OCI-LY1 (cell line): ENCODE measurements around the gene SH3YL1.

Experiments
- H2AFZ ChIP-seq: fragments of 200-600 bp; sonication (generic), shearing (Covaris generic); 2 replicates; pipeline ENCODE4 v1.6.0; 2014; ENCODE audit warnings: antibody characterized with exemption, mild to moderate bottlenecking, low read length
- H3F3A ChIP-seq: fragments of 200-600 bp; sonication (generic), shearing (Covaris generic); 2 replicates; pipeline ENCODE4 v1.6.0; 2014; ENCODE audit warnings: mild to moderate bottlenecking, antibody characterized with exemption, low read length, moderate library complexity; ENCODE audit not compliant: insufficient read depth
- H3K27ac ChIP-seq: fragments of 200-600 bp; sonication (generic); 2 replicates; pipeline ENCODE4 v1.5.1; 2014; ENCODE audit warnings: low read length, mixed run types, mild to moderate bottlenecking, low read depth; ENCODE audit not compliant: poor library complexity, severe bottlenecking
- H3K27me3 ChIP-seq: fragments of 200-600 bp; sonication (generic); 2 replicates; pipeline ENCODE4 v1.6.0; 2014; ENCODE audit warnings: antibody characterized with exemption, mild to moderate bottlenecking, low read length, moderate library complexity; ENCODE audit not compliant: insufficient read depth
- H3K36me3 ChIP-seq: fragments of 200-600 bp; sonication (generic); 2 replicates; pipeline ENCODE4 v1.6.1; 2014; ENCODE audit warnings: mild to moderate bottlenecking, antibody characterized with exemption, low read length, moderate library complexity, mixed read lengths; ENCODE audit not compliant: insufficient read depth
- H3K4me1 ChIP-seq: fragments of 200-600 bp; sonication (generic); 2 replicates; pipeline ENCODE4 v1.5.1; 2014; ENCODE audit warnings: mild to moderate bottlenecking, low read length, moderate library complexity; ENCODE audit not compliant: insufficient read depth, severe bottlenecking
- H3K4me2 ChIP-seq: fragments of 200-600 bp; sonication (generic), shearing (Covaris generic); 2 replicates; pipeline ENCODE4 v1.6.1; 2014; ENCODE audit warnings: low read length
- H3K4me3 ChIP-seq: fragments of 200-600 bp; sonication (generic); 2 replicates; pipeline ENCODE4 v1.5.1; 2014; ENCODE audit warnings: low read length, low read depth, mild to moderate bottlenecking, mixed read lengths; ENCODE audit not compliant: poor library complexity, severe bottlenecking
- H3K79me2 ChIP-seq: fragments of 200-600 bp; shearing (Covaris generic); 2 replicates; pipeline ENCODE4 v1.6.1; 2016; ENCODE audit warnings: mixed run types, low read length, mixed read lengths; ENCODE audit not compliant: insufficient read depth
- H3K9ac ChIP-seq: fragments of 200-600 bp; sonication (generic), shearing (Covaris generic); 2 replicates; pipeline ENCODE4 v1.6.1; 2014; ENCODE audit warnings: mild to moderate bottlenecking, low read length, mixed read lengths
- H3K9me2 ChIP-seq: fragments of 200-600 bp; sonication (generic), shearing (Covaris generic); 2 replicates; pipeline ENCODE4 v1.6.1; 2014; ENCODE audit warnings: low read depth, mild to moderate bottlenecking, low read length, mixed read lengths
- H3K9me3 ChIP-seq: fragments of 200-600 bp; shearing (Covaris generic); 2 replicates; pipeline ENCODE4 v1.6.1; 2014; ENCODE audit warnings: low read length, mixed read lengths
- H4K20me1 ChIP-seq: fragments of 200-600 bp; sonication (generic), shearing (Covaris generic); 2 replicates; pipeline ENCODE4 v1.6.0; 2016; ENCODE audit warnings: mild to moderate bottlenecking, low read length; ENCODE audit not compliant: insufficient read depth
- EZH2 ChIP-seq: fragments of 200-600 bp; sonication (generic), shearing (Covaris generic); IDR thresholded peaks from 2 replicates; pipeline ENCODE4 v1.8.0; 2017; ENCODE audit warnings: borderline replicate concordance, mixed run types, mild to moderate bottlenecking, antibody characterized with exemption, low read length, moderate library complexity, mixed read lengths
- TF ChIP-seq, protein P1 (sequence below): fragments of 200-600 bp; sonication (generic), shearing (Covaris generic); IDR thresholded peaks from 2 replicates; pipeline ENCODE4 v1.5.1; 2017; ENCODE audit warnings: mild to moderate bottlenecking, antibody characterized with exemption, low read length, moderate library complexity, mixed read lengths

The SH3YL1 gene

DNA sequence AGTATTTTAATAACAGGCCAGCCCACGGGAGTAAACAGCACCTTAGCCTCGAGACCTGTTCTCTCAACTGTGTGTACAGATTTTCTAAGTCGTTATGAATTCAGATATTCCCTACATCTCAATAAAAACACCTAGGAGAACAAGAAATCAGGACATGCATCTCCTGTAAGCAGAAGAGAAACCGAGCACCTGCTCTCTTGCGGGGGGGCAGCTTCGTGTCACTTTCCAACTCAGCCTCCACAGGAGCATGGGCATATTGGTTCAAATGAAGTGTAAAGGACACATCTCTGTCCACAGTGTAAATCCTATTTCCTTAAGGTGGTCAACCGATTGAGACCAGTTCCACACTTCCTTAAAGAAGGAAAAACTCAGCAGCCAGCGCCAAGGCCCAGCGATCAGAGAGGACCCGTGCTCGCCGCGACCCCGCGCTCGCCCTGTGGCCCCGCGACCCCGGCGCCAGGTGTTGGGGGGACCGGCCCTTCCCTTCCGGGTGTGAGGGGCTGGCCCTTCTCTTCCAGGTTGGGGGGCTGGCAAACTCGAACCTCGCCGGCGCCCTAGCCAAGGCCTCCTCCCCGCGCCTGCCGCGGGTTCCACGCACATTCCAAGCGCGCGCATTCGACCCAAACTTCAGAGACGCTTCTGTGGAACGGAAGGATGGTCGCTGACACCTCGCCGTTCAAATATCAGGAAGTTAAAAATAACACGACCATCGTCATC is 652 bp downstream of the SH3YL1 start:
- TF ChIP-seq, protein P1, sequence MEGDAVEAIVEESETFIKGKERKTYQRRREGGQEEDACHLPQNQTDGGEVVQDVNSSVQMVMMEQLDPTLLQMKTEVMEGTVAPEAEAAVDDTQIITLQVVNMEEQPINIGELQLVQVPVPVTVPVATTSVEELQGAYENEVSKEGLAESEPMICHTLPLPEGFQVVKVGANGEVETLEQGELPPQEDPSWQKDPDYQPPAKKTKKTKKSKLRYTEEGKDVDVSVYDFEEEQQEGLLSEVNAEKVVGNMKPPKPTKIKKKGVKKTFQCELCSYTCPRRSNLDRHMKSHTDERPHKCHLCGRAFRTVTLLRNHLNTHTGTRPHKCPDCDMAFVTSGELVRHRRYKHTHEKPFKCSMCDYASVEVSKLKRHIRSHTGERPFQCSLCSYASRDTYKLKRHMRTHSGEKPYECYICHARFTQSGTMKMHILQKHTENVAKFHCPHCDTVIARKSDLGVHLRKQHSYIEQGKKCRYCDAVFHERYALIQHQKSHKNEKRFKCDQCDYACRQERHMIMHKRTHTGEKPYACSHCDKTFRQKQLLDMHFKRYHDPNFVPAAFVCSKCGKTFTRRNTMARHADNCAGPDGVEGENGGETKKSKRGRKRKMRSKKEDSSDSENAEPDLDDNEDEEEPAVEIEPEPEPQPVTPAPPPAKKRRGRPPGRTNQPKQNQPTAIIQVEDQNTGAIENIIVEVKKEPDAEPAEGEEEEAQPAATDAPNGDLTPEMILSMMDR: no peak
- no peak for TF ChIP-seq EZH2
- Histone ChIP-seq H3K27me3 (no peaks in the 10 kb centered on the region), H4K20me1 (no peaks in the 10 kb centered on the region), H3K9me3 (peaks cover 3% of the 10 kb centered on the region; the same call in 1 of the 2 replicates), H3K9ac (no peak overlapping the region; the same call in 1 of the 2 replicates), H3F3A (no peaks in the 10 kb centered on the region), H3K79me2 (peaks cover 33% of the 10 kb centered on the region), H3K4me1 (peaks cover 53% of the 10 kb centered on the region), H3K36me3 (peaks cover 25% of the 10 kb centered on the region), H2AFZ (0 out of 2 replicates have a peak overlapping the region, but pooled peaks have one; percentile 22), H3K9me2 (no peaks in the 10 kb centered on the region), H3K4me2 (peak overlapping the region; percentile 83), H3K27ac (peak overlapping the region; percentile 64), H3K4me3 (peak overlapping the region; percentile 99)

DNA sequence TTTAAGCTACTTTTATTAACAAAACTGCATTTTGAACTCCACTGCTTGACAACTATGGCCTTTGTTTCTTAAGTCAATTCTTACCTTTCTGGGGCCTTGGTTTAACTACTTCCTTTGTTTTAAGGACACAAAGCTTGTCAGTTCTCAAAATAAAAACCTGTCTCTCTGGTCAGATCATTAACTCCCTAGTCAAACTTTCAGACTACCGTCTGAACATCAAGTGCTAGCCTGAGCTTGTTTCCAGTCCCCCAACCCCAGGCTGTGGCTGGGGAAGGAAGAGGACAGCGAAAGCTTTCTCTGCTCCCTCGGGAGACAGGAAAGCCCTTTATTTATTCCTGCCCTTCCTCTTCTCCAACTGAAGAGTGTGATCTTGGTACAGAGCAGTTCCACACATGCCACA is 1.7 kb downstream of the SH3YL1 start:
- H3K9ac ChIP-seq: peak overlapping the region; percentile 4; the same call in 1 of the 2 replicates
- no peak overlapping the region for H2AFZ ChIP-seq
- peaks cover 42% of the 10 kb centered on the region for H3K4me1 ChIP-seq

DNA sequence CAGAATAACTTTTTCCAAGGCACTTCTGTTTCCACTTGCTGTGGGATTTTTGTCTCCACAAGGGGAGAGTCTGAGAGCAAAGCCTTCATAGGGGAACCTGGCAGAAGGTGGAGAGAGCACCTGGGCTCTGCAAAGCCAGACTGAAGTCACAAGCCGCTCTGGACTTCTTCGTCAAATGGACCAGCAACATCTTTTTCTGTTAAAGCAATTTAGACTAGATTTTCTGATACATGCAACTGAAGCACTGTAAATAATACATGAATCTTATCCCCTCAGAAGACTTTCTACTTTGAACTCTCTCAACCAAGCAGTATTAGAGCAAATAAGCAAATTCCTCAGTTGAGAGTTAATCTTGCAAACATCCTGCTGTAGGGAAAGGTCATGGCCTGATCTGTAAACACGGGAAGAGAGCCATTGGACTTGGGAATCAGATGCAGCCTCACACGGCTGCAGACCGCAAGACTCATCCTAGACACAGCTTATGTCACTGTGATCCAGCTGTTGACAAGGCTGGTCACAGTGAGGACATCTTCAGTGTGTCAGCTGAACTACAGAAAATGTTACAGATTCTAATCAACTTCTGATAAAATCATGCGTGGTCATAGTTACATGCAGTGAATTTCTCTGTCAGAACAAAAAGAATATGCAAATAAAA is 3.2 kb downstream of the SH3YL1 start:
- H3K36me3 ChIP-seq: peaks cover 12% of the 10 kb centered on the region

More for the DNA sequence above, 1.7 kb downstream of the SH3YL1 start:
- Histone ChIP-seq H3K9me2 (no peaks in the 10 kb centered on the region), H3F3A (no peaks in the 10 kb centered on the region), H3K4me3 (peak overlapping the region; percentile 99), H3K36me3 (peaks cover 24% of the 10 kb centered on the region), H3K79me2 (peaks cover 23% of the 10 kb centered on the region), H3K9me3 (peaks cover 7% of the 10 kb centered on the region; the same call in 1 of the 2 replicates), H3K4me2 (peak overlapping the region; percentile 83), H3K27ac (peak overlapping the region; percentile 64), H3K27me3 (no peaks in the 10 kb centered on the region), H4K20me1 (no peaks in the 10 kb centered on the region)
- TF ChIP-seq, protein P1: no peak
- TF ChIP-seq EZH2: no peak

More for the DNA sequence above, 3.2 kb downstream of the SH3YL1 start:
- Histone ChIP-seq H3K9ac (no peak overlapping the region), H3K27ac (no peak overlapping the region), H3K9me2 (no peaks in the 10 kb centered on the region), H4K20me1 (no peaks in the 10 kb centered on the region), H3F3A (no peaks in the 10 kb centered on the region), H3K27me3 (no peaks in the 10 kb centered on the region), H3K9me3 (peaks cover 7% of the 10 kb centered on the region; the same call in 1 of the 2 replicates), H2AFZ (no peak overlapping the region), H3K79me2 (peaks cover 8% of the 10 kb centered on the region), H3K4me2 (no peak overlapping the region), H3K4me3 (no peak overlapping the region), H3K4me1 (peaks cover 28% of the 10 kb centered on the region)
- no peak for TF ChIP-seq EZH2
- TF ChIP-seq, protein P1: no peak
